Activated gamma-delta T cell (primary cell): ENCODE measurements around the gene PEF1.

Source experiments
- DNase-seq: peaks from one replicate; lab custom pipeline; 2025; lab: John Stamatoyannopoulos, UW

The PEF1 gene

GRCh38 chr1:31583995-31584868 lies 60.4 kb downstream of the PEF1 start:
- no peak for DNase-seq

GRCh38 chr1:31583082-31583994 lies 61.3 kb downstream of the PEF1 start:
- no peak for DNase-seq

GRCh38 chr1:31581821-31582810 lies 62.6 kb downstream of the PEF1 start:
- no peak for DNase-seq

GRCh38 chr1:31580891-31581603 lies 63.6 kb downstream of the PEF1 start:
- no peak for DNase-seq

GRCh38 chr1:31580513-31580870 lies 64.2 kb downstream of the PEF1 start:
- no peak for DNase-seq
